Eye (tissue), 1 donor: ENCODE data around the gene NEAT1.
"Not testable (repeated sequence)": the region's sequence is repeated elsewhere in the genome, so short reads cannot be mapped to it uniquely, and the experiment has no call there.

Experiments
- DNase-seq: peaks from one replicate; pipeline ENCODE4 v3.0.0-alpha.2; 2015

NEAT1 gene

GRCh38 chr11:65436412-65437032 is 13.9 kb downstream of the NEAT1 start:
- DNase-seq: no peak

GRCh38 chr11:65437436-65438227 is 15.0 kb downstream of the NEAT1 start:
- no peak for DNase-seq

GRCh38 chr11:65438257-65439151 is 15.9 kb downstream of the NEAT1 start:
- DNase-seq: no peak

- no peak for DNase-seq
These were observed 17.0 kb downstream of the NEAT1 start for GRCh38 chr11:65439331-65440181.

- no peak for DNase-seq
These were observed 18.4 kb downstream of the NEAT1 start for GRCh38 chr11:65440831-65441499.

- no peak for DNase-seq
These were observed 20.3 kb downstream of the NEAT1 start for GRCh38 chr11:65442842-65443331.

GRCh38 chr11:65444314-65445051 is 21.9 kb downstream of the NEAT1 start:
- no peak for DNase-seq

- DNase-seq: no peak
These were observed 22.6 kb downstream of the NEAT1 start for GRCh38 chr11:65445101-65445603.

GRCh38 chr11:65445604-65446445 is 23.2 kb downstream of the NEAT1 start:
- DNase-seq: no peak

GRCh38 chr11:65446446-65447277 is 24.1 kb downstream of the NEAT1 start:
- DNase-seq: no peak

- DNase-seq: no peak
These were observed 25.4 kb downstream of the NEAT1 start for GRCh38 chr11:65448074-65448417.

GRCh38 chr11:65448418-65449105 is 26.0 kb downstream of the NEAT1 start:
- no peak for DNase-seq

- DNase-seq: not testable (repeated sequence)
These were observed 28.7 kb downstream of the NEAT1 start for GRCh38 chr11:65451301-65451700.

GRCh38 chr11:65452259-65452658 is 29.7 kb downstream of the NEAT1 start:
- DNase-seq: not testable (repeated sequence)

GRCh38 chr11:65452806-65453490 is 30.4 kb downstream of the NEAT1 start:
- DNase-seq: peak; percentile 69

- DNase-seq: no peak
These were observed 31.7 kb downstream of the NEAT1 start for GRCh38 chr11:65454311-65454695.

- DNase-seq: peak; percentile 96
These were observed 32.3 kb downstream of the NEAT1 start for GRCh38 chr11:65454696-65455456.
